Measurements from ENCODE around the gene INTS3. TPM values are rescaled to one million over a fixed set of nuclear protein-coding genes. Genes with fewer than 3 reads are reported as not detected.

Gene INTS3
- total RNA-seq, 6 donors from 2014 or later: 58.2 to 159 (median 63.1) TPM

DNA sequence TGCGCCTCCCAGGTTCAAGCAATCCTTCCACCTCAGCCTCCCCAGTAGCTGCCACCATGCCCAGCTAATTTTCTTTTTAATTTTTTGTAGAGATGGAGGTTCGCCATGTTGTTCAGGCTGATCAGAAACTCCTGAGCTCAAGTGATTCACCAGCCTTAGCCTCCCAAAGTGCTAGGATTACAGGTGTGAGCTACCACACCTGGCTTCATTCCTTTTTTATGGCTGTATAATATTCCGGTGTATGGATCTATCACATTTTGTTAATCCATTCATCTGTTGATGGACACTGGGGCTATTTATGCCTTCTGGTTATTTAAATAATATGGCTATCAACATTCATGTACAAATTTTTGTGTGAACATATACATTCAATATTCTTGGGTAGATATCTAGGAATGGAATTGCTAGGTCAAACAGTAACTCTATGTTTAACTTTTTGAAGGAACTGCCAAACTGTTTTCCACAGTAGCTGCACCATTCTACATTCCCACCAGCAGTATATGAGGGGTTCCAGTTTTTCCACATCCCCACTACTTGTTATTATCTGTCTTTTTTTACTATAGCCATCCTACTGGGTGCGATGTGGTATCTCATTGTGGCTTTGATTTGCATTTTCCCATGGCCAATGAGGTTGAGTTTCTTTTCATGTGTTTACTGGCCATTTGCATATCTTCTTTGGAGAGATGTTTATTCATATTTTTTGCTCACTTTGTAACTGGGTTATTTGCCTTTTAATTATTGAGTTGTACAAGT lies 58.4 kb downstream of the INTS3 start:
- WGBS, 2 donors: 91 to 97% methylated on average over 4 of the region's 4 CpGs
- no peak for ATAC-seq (ENCODE audit: low FRiP score in 2 of 2)

DNA sequence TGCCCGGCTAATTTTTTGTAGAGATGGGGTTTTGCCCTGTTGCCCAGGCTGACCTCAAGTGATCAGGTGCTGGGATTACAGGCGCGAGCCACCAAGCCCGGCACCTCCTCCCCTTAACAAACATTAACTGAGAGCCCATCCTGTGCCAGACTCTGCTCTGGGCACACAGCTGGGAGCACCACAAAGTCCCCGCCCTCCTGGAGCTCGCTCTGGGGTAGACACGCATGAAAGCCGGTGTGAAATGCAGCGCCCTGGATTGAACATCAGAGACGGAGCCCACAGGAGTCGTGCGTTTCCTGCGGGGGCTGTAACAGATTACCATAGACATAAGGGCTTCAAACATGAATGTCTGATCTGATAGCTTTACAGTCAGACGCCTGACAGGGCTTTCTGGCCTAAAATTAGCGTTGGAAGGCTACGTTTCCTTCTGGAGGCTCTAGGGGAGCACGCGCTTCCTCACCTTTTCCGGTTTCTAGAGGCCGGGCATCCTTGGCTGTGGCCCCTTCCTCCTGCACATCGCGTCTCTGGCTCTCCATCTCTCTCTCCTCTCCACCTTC lies 61.7 kb downstream of the INTS3 start:
- H3K27me3 ChIP-seq: no peaks in the 10 kb centered on the region
- WGBS, 2 donors: 44 to 47% methylated on average over 10 to 22 of the region's 22 CpGs
- no peak for DNase-seq
- peak overlapping the region in 2 of 4 donors; percentile 31 to 32 for H3K4me3 ChIP-seq
- no peaks in the 10 kb centered on the region for H3K36me3 ChIP-seq
- no peaks in the 10 kb centered on the region for H3K9me3 ChIP-seq
- peak overlapping the region; percentile 78 to 85 (median 82) for H3K27ac ChIP-seq
- no peak for ATAC-seq (ENCODE audit: low FRiP score in 2 of 2)
- peaks cover 15 to 25% (median 21%) of the 10 kb centered on the region in 4 donors for H3K4me1 ChIP-seq
- TF ChIP-seq POLR2AphosphoS5 (IDR thresholded peaks at IDR 0.05) (no peak), POLR2A (IDR thresholded peaks at IDR 0.05) (no peak), EP300 (IDR thresholded peaks at IDR 0.05) (no peak)
- TF ChIP-seq, protein P1, sequence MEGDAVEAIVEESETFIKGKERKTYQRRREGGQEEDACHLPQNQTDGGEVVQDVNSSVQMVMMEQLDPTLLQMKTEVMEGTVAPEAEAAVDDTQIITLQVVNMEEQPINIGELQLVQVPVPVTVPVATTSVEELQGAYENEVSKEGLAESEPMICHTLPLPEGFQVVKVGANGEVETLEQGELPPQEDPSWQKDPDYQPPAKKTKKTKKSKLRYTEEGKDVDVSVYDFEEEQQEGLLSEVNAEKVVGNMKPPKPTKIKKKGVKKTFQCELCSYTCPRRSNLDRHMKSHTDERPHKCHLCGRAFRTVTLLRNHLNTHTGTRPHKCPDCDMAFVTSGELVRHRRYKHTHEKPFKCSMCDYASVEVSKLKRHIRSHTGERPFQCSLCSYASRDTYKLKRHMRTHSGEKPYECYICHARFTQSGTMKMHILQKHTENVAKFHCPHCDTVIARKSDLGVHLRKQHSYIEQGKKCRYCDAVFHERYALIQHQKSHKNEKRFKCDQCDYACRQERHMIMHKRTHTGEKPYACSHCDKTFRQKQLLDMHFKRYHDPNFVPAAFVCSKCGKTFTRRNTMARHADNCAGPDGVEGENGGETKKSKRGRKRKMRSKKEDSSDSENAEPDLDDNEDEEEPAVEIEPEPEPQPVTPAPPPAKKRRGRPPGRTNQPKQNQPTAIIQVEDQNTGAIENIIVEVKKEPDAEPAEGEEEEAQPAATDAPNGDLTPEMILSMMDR (IDR thresholded peaks at IDR 0.05): no peak

More for the DNA sequence above, 58.4 kb downstream of the INTS3 start:
- no peak for DNase-seq
- no peaks in the 10 kb centered on the region for H3K36me3 ChIP-seq
- peaks cover 25 to 39% (median 26%) of the 10 kb centered on the region in 4 donors for H3K4me1 ChIP-seq
- no peak overlapping the region for H3K4me3 ChIP-seq
- H3K9me3 ChIP-seq: no peaks in the 10 kb centered on the region
- H3K27ac ChIP-seq: no peak overlapping the region
- TF ChIP-seq EP300 (IDR thresholded peaks at IDR 0.05) (no peak), POLR2AphosphoS5 (IDR thresholded peaks at IDR 0.05) (no peak), POLR2A (IDR thresholded peaks at IDR 0.05) (no peak)
- TF ChIP-seq, protein P1 (IDR thresholded peaks at IDR 0.05): no peak
- H3K27me3 ChIP-seq: no peaks in the 10 kb centered on the region

DNA sequence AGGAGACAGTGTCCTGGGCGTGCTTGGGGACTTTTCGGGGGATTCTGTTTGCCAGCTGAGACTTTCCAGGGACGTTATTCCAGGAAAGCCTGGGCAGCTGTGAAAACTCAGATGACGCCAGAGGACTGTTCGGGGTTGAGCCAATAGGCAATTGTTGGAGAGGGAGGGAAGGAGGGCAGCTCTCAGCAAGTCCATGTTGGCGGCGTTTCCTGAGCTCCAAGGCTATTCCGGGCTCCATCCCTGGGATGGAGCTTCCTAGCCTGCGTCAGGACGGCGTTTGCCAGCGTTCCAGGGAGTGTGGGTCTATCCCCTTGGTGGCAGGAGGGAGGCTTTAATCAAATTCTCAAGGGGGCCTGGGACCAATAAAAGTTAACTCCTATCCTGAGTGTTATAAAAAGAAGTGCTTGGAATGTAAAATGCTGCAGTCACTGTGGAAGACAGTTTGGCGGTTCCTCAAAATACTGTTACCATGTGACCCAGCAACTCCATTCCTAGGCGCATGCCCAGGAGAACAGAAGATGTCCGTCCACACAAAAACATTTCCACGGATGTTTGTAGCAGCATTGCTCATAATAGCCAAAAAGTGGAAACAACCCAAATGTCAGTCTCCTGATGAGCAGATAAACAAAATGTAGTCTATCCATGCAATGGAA lies 62.6 kb downstream of the INTS3 start:
- Histone ChIP-seq H3K4me3 (peak overlapping the region in 3 of 4 donors; percentile 5 to 32 (median 31)), H3K36me3 (no peaks in the 10 kb centered on the region), H3K27me3 (no peaks in the 10 kb centered on the region), H3K9me3 (no peaks in the 10 kb centered on the region), H3K27ac (peak overlapping the region; percentile 78 to 85 (median 82)), H3K4me1 (peaks cover 15 to 25% (median 21%) of the 10 kb centered on the region in 4 donors)
- WGBS, 2 donors: 32 to 47% methylated on average over 16 of the region's 16 CpGs
- TF ChIP-seq, protein P1 (IDR thresholded peaks at IDR 0.05): no peak
- TF ChIP-seq EP300 (IDR thresholded peaks at IDR 0.05) (peak in 1 of 4 donors; percentile 6), POLR2AphosphoS5 (IDR thresholded peaks at IDR 0.05) (peak; percentile 36 to 49), POLR2A (IDR thresholded peaks at IDR 0.05) (peak in 1 of 4 donors; percentile 16)
- ATAC-seq (ENCODE audit: low FRiP score in 2 of 2): peak; percentile 77 to 88
- DNase-seq: peak in 1 of 2 donors; percentile 62

DNA sequence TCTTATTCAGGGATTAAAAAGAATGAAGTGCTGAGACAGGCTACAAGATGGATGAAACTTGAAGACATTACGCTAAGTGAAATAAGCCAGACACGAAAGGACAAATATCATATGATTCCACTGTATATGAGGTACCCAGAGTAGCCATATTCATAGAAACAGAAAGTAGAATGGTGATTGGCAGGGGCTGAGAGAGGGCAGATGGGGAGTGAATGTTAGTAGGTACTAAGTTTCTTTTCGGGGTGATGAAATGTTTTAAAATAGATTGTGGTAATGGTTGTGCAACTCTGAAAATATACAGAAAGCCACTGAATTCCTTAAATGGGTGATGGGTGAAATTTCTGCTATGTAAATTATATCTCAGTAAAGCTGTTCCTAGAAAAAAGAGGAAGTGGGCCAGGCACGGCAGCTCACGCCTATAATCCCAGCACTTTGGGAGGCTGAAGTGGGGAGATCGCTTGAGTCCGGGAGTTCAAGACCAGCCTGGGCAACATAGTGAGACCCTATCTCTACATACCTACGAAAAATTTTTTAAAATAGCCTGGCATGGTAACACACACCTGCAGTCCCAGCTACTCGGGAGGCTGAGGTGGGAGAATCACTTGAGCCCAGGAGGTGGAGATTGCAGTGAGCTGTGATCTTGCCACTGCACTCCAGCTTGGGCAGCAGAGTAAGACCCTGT lies 63.3 kb downstream of the INTS3 start:
- Histone ChIP-seq H3K9me3 (no peaks in the 10 kb centered on the region), H3K27ac (peak overlapping the region; percentile 78 to 85 (median 82)), H3K4me1 (peaks cover 15 to 25% (median 21%) of the 10 kb centered on the region in 4 donors), H3K36me3 (no peaks in the 10 kb centered on the region), H3K27me3 (no peaks in the 10 kb centered on the region), H3K4me3 (peak overlapping the region in 2 of 4 donors; percentile 31 to 32)
- DNase-seq (peak in 1 of 2 donors; percentile 65), ATAC-seq (ENCODE audit: low FRiP score in 2 of 2) (peak; percentile 69 to 81)
- WGBS, 2 donors: 47 to 54% methylated on average over 9 of the region's 9 CpGs
- TF ChIP-seq EP300 (IDR thresholded peaks at IDR 0.05) (peak in 1 of 4 donors; percentile 10), POLR2AphosphoS5 (IDR thresholded peaks at IDR 0.05) (no peak)

All from upper lobe of left lung (tissue), 6 donors.